NCI-H2196 (cell line): ENCODE measurements around the gene TNFAIP2.
"Not testable (repeated sequence)": the region's sequence is repeated elsewhere in the genome, so short reads cannot be mapped to it uniquely, and the experiment has no call there.

Source experiments
- DNase-seq: peaks from one replicate; lab custom pipeline; 2025; ENCODE audit not compliant: unreplicated experiment; lab: John Stamatoyannopoulos, UW

TNFAIP2 gene

DNA sequence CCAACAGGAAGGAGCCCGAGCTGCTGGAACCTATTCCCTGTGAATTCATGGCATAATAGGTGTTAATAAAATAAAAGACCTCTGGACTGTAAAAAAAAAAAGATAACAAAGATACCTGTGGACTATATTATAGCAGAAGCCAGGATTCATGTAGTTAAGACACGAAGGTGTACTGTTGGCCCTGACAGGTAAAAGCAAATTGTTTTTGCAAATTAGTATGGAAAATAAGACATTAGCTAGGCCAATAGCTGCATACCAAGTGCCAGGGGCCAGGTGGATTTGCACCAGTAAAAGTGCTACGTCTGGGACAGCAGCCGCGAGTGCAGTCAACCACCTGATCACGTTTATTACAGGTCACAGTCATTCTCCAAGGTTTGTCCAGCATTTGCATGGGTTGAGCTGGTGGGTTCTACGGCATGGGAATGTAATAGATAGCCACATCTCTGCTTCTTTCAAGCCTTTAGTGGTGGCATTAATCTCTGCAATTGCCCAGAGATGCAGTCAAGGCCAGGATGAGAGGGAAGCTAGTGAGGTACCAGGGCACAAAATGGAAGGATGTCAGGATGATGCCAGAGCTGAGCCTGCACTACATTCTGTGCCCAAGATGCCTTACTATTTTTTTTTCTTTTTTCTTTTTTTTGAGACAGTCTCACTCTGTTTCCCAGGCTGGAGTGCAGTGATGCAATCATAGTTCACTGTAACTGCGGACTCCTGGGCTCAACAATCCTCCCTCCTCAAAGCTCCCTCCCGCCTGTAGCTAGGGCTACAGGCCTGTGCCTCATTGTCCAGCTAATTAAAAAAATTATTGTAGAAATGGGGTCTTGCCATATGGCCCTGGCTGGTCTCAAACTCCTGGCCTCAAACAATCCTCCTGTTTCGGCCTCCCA, 26.3 kb downstream of the TNFAIP2 start:
- DNase-seq: no peak

DNA sequence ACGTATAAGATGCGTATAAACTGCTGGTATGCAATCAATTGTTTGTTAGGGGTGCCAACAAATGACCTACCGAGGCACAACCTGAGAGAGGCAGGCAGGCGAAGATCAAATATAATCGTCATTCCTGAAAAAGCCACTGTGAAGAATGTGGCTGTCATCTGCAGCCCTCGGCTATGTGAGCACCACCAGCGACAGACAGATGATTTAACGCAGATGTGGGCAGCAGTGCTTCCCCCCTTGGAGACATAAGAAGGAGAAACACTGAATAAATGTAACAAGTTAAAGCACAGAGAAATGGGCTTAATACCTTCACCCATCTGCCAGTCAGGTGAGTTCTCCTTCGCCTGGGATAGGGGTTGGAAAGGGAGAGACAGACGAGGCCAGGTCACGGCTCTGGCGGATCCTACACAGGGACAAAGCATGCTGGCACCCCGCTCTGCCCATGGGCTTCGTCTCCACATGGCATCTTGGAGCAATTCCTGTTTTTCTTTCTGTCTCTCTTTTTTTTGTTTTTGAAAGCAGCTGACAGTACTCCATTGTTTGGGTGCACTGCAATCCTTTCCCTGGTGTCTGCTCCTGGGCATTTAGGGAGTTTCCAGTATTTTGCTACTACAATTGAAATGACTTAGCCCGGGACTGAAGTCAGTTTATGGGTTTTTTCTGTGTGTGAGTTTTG, 28.1 kb downstream of the TNFAIP2 start:
- DNase-seq: no peak

DNA sequence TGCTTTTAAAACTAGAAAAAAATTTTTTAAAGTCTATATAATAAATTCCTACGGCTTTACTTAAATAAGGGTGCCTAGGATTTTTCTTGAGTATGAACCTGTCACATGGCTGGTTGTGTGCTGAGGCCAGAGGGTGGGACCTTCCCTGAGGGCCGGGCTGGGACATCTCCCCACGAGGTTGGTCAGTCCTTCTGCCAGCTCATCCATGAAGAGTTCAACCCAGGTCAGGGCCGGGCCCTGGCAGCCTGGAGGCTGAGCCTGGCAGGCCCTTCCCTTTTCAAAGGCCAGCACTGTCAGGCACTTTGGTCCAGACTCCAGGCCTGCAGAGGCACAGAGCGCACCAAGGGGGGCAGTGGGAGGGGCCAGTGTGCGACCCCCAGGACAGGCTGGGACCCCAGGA, 31.7 kb downstream of the TNFAIP2 start:
- DNase-seq: peak; percentile 42

DNA sequence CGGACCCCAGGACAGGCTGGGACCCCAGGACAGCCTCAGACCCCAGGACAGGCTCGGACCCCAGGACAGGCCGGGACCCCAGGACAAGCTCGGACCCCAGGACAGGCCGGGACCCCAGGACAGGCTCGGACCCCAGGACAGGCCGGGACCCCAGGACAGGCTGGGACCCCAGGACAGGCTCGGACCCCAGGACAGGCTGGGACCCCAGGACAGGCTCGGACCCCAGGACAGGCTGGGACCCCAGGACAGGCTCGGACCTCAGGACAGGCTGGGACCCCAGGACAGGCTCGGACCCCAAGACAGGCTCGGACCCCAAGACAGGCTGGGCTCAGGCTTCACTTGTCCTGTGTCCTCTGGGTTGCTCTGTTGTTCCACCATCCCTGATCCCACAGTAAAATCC, 32.2 kb downstream of the TNFAIP2 start:
- not testable (repeated sequence) for DNase-seq

DNA sequence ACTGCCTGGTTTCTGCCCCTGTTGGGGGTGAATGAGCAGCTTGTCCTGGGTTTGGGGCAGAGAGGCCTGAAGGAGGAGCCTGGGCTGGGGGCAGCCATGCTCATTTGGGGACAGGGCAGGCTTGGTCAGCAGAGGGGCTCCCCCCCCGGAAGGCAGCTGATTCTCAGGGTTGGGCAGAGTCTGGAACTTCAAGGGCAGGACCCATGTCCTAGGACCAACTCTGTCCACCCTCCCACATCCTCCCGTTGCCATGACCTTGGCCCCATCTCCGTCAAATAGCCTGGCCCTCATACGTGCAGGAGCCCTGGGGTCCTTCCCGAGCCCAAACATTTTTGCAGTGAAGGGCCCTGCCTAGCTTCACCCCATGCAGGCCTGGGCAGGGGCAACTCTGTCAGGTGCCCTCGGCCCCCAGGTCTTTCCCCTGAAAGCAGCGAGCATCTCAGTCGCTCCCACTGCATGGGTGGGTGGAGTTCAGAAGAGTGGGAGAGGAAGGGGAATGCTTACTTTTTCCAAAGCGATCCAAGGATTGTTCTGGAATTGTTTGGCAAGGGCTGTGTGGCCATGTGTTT, 32.6 kb downstream of the TNFAIP2 start:
- no peak for DNase-seq

DNA sequence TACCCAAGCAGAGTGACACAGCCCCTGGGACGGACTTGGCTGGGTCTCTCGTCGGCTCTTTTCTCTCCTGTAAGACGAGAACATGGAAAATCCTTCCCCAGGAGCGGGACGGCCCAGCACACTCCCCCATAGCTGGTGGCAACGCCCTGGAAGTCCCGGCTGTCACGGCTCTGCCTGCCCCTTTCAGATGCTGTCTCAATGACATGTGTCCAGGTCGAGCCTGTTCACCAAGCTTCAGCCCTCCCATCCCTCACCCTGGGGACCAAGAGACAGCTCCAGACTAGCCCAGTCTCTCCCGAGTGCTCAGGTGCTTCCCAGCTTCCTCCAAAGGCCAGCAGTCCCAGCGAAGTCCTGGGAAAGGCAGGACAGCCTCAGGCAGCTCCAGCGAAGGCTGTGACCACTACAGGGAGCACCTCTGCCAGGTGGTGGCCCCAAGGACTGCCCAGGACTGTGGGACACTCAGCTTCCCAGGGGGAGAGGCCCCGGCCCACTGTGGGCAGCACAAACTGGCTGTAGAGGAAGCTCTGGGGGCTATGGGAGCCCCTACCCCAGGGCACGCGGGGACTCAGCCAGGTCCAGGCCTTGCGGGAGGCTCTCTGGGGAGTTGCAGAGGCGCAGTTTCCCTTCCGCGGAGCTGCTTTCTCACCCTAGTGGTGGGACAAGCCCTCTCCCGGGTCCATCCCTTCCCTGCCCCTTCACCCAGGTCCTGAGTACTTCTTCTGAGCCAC, 33.6 kb downstream of the TNFAIP2 start:
- DNase-seq: no peak

DNA sequence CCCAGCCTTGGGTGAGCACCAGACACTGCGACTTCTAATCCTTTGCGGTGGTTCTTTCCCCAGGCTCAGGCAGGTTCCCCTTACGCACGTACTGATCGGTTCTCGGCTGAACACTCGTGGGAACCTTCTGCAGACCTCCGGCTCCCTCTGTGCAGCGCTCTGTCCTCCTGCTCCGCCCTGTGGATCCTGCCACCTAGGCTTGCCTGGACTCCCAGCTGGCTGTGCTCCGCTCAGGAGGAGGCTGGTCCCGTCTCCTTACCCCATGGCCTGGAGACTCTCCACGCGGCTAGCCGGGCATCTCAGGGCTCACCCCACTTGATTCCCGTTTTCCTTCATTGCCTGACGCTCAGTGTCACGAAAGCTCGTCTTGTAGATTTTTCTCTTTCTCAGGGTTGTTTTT, 34.7 kb downstream of the TNFAIP2 start:
- DNase-seq: no peak

DNA sequence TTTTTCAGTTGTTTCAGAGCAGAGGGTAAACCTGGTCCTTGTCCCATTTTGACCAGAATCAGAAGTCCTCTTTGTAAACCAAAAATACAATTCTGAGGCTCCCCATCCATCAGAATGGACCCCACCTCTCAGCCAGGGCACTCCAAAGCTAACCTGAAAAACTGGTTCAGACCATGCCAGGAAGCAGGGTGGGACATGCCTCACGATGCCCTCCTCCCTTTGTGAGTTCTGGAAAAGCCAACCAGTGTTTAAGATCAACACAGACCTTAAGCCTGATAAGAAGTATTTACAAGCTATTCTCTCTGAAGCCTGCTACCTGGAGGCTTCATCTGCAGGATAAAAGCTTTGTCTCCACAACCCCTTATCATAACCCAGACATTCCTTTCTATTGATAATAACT, 35.4 kb downstream of the TNFAIP2 start:
- no peak for DNase-seq

DNA sequence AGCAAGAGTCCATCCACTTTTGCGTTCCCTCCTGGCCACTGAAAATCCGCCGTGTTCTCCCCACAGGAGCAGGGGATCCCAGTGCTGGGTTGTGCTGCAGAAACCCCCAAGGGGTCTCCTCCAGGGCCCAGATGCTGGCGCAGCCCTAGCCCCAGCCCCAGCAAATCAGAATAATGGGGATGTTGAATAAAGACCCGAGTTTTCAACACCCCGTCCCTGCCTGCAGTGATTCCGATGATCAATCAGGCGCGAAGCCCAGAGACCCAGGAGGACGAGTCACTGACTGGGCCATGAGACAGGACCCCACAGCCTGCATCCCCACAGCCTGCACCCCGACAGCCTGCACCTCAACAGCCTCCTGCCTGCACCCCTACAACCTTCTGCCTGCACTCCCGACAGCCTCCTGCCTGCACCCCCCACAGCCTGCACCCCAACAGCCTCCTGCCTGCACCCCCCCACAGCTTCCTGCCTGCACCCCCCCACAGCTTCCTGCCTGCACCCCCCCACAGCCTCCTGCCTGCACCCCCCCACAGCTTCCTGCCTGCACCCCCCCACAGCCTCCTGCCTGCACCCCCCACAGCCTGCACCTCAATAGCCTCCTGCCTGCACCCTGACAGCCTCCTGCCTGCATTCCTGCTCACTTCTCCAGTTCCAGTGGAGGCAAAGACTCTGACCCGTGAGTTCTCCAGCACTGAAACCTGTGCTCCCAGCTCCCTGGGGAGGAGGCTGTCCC, 37.2 kb downstream of the TNFAIP2 start:
- DNase-seq: no peak

DNA sequence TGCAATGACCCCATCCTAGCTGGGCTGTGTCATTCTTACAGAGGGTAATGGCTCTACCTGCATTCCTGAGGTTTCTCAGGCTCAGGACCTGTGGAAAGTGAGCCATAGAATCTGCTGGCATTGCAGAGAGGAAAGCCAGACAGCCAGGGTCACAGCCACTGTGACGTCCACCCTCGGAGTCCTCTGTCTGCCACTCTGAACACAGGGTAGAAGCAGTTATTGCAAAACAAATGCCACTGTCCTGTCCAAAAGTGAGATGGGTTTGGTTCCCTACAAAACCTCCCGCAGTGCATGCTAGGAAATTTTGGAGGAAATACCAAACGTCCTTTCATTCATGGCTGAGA, 37.8 kb downstream of the TNFAIP2 start:
- no peak for DNase-seq

DNA sequence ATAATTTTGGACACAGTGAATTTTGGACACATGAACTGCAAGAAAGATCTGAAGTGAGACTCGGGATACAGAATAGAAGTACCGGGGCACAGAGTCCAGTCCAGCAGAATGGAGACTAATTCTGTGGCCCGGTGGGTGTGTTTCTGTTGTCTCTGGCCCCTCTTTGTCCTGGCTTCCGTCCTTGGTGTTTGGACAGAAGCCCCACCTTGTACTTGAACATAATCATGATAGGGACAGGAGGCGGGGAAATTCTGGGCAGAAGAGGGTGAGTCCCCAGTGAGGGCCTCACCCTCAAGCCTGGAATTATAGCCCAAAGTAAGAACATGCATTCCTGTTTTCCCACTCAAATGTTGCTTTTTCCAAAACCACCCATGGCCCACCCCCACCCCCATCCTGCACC, 39.9 kb downstream of the TNFAIP2 start:
- no peak for DNase-seq

DNA sequence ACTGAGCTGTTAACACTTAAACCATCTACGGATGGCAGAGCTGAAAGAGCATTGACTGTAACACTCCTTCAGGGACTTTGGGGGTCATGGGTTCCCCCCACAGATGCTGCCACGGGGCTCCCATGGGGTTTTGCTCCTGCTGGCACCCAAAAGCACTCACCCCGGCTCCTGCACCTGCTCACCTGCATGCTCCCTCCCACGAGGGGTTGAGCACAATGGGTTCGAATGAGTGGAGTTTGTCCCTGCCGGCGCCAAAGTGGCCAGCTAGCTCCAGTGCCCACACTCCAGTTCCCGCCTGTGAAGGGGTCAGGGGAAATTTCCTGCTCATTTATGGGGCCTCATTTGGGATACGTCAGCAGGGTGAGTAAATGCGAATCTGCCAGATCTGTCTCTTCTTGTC, 40.7 kb downstream of the TNFAIP2 start:
- no peak for DNase-seq

DNA sequence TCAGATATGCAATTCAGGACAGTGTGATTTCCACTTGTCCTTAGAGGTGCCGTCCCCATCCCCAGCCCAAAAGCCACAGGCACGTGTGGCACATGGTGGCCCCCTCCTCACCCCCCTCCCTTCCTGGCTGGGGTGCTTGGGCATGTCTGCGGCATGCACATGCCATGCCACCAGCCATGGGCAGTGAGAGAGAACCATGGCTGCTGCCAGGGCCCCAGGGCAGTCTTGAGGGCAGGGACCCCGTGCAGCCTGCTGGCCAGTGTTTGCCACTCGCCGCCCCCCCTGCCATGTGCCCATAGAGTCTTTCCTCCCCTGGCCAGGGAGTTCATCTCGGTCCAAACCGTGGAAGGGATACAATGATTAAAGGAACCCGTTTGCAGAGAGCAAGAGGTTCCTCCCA, 41.5 kb downstream of the TNFAIP2 start:
- DNase-seq: no peak

DNA sequence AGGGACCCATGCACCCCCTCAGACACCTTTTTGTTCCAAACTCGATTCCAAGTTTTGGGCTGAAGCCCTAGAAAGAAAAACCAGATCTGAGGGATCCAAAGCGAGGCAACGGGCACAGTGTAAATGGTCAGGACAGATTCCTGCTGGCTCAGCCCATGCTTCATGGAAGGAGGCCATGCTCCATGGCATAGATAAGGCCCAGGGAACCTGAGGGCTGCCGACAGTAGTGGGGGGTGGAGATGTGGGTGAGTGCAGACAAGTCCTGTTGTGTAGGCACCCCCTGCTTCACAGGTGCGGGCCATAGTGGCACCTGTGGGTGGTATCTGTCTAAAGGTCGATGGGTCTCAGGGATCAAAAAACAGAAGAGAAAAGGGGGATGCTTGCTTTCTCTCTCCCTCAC, 42.1 kb downstream of the TNFAIP2 start:
- no peak for DNase-seq

DNA sequence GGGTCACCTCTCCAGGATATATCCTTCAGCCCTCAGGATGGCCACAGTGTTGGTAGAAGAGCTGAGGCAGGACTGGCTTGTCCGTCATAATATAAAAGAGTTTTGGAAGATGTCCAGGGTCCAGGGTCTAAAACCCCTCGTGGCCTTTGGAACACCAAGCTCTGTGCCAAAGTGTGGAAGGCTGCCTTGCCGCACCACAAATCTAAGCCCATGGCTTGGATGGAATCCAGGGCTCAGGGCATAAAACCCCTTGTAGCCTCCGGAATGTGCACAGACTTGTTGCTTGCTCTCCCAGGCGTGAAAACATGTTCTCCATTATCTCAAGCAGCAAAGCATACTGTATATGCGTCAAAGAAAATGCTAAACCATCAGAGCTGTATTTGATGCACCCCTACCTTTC, 46.7 kb downstream of the TNFAIP2 start:
- DNase-seq: no peak

DNA sequence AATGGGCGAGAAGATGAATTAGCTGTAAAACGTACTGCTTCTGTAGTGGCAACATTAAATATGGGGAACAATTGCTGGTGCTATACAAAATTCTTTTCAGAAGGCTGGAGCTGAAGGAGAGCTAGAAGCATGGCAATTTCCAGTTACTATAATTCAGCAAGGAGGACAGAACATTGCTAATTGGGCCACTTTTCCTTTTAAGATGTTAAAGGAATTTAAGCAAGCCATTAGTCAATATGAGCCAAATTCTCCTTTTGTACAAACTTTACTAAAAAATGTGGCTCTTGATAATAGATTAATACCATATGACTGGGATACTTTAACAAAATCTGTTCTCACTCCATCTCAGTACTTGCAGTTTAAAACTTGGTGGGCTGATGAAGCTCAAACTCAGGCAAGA, 47.9 kb downstream of the TNFAIP2 start:
- DNase-seq: not testable (repeated sequence)

DNA sequence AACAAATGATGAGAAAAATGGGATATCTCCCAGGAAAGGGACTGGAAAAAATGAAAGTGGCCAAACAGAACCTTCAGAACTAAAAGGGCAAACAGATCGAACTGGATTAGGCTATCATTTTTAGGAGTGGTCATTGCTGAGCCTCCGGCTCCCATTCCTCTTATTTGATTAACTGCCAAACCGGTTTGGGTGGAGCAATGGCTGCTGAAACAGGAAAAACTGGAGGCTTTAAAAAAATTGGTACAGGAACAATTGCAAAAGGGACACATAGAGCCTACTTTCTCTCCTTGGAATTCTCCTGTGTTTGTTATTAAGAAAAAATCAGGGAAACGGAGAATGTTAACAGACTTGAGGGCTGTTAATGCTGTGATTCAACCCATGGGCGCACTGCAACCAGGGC, 49.7 kb downstream of the TNFAIP2 start:
- no peak for DNase-seq

DNA sequence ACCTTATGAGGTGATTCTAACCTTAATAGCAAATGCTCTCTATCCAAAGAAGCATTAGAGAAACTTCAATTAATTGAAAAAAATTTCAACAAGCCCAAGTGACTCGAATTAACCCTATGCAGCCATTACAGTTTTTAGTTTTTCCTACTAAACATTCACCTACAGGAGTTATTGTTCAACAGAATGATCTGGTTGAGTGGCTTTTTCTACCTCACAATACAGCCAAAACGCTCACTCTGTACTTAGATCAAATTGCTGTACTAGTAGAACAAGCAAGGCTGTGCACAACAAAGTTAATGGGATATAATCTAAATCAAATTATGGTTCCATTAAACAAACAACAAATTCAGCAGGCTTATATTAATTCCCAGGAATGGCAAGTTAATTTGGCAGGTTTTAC, 50.6 kb downstream of the TNFAIP2 start:
- DNase-seq: not testable (repeated sequence)

DNA sequence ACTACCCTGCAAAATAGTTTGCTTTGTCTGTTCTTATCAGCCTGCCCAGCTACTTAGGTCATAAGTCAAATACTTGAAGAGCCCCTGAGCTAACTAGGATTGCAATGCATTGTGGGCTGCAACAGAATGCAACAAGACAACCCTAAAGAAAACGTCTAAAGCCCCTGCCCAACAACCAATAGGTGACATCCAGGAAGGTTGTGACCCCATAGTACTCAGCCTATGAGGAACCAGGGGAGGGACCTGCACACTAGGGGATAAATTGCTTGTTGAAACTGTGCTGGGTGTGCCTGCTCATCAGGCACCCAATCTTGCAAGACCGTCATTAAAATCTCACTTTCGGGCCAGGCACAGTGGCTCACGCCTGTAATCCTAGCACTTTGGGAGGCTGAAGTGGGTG, 52.9 kb downstream of the TNFAIP2 start:
- not testable (repeated sequence) for DNase-seq

DNA sequence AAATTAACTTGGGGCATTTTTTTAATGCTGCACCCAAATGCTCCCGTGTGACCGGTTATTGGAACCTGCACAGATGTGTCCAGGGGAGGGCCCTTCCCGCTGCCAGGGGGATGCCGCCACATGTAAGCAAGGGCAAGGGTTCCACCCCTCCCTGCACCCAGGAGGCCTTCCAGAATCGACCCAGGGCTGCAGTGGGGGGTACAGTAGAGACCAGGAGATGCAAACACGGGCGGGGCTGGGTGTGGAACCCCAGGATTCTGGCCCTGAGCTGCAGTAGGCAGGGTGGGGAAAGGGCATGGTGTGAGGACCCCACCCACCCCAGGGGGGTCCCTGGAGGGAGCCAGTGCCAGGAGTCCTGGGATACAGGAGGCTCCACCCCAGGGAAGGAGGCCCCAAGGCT, 54.1 kb downstream of the TNFAIP2 start:
- no peak for DNase-seq

DNA sequence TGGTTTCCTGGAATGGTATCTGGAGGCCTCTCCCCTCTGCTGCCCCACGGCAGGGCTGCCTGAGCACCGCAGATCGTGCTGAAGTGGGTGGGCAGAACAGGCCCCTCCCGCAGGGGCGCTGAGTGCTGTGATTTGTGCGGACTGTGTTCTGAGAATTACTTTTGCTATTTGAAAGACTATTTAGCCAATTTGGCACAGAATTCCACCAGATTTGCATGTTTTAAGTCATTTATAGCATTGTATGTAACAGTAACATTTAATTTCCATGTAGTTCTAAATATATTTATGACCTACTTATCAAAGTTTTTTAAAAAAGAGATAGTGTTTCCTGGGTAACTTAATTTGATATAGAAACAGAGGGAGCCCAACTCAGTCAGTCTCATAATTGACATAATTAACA, 55.3 kb downstream of the TNFAIP2 start:
- DNase-seq: no peak
